ENCODE data around the gene SPANXD.
"Not testable (repeated sequence)": the region's sequence is repeated elsewhere in the genome, so short reads cannot be mapped to it uniquely, and the experiment has no call there.

SPANXD gene

GRCh38 chrX:141698639-141699038, at the start of gene SPANXD:
TSS of gene SPANXD (minus strand) at chrX:141698739. CDS start at chrX:141698405, 334 bp downstream.
- FAIRE-seq; DNase-seq (ENCODE audit: insufficient read length, low spot score): not testable (repeated sequence)

DNA sequence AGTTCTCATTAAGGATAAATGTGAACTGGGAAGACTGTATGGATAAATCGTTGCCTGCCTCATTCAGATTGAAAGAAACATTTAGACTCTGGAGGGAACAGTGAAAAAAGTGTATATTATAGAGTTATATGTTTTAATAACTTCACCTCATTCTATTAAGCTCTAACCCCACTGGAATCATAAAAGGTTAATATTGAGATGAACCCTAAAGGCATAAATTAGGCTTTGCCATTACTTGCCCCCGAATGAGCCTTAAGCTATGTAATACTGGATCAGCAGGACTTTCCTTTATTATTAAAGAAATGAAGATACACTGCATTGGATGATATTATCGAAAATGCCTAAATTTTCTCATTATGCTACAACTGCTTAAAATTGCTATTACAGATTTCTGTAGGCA, 44.1 kb upstream of the SPANXD start:
- FAIRE-seq = no peak

DNA sequence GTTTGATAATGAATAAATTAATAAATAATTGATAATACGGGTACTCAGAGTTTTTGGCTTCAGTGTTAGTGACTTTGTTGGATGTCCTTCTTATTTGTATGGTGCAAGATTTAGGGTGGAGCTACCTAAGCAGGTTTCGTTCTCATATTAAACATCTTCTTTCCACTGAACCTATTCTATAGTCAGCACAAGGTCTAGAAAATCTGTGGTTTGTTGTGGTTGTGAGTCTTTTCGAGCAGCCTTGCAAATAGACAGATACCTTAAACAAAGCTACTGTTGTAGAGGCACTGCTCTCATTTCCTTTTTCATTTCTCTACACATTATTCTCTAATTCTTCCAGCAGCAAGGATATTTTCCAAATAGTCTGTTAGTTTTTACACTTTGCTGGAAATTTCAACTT, 38.1 kb upstream of the SPANXD start:
- FAIRE-seq (no peak), DNase-seq (ENCODE audit: insufficient read length, low spot score) (no peak)
- TF ChIP-seq, protein P1, sequence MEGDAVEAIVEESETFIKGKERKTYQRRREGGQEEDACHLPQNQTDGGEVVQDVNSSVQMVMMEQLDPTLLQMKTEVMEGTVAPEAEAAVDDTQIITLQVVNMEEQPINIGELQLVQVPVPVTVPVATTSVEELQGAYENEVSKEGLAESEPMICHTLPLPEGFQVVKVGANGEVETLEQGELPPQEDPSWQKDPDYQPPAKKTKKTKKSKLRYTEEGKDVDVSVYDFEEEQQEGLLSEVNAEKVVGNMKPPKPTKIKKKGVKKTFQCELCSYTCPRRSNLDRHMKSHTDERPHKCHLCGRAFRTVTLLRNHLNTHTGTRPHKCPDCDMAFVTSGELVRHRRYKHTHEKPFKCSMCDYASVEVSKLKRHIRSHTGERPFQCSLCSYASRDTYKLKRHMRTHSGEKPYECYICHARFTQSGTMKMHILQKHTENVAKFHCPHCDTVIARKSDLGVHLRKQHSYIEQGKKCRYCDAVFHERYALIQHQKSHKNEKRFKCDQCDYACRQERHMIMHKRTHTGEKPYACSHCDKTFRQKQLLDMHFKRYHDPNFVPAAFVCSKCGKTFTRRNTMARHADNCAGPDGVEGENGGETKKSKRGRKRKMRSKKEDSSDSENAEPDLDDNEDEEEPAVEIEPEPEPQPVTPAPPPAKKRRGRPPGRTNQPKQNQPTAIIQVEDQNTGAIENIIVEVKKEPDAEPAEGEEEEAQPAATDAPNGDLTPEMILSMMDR (IDR thresholded peaks at IDR 0.05; ENCODE audit: insufficient read depth, missing control alignments) = no peak

More for the DNA sequence above, 44.1 kb upstream of the SPANXD start:
- DNase-seq (ENCODE audit: insufficient read length, low spot score) = no peak
- TF ChIP-seq, protein P1 (IDR thresholded peaks at IDR 0.05; ENCODE audit: insufficient read depth, missing control alignments) = no peak

DNA sequence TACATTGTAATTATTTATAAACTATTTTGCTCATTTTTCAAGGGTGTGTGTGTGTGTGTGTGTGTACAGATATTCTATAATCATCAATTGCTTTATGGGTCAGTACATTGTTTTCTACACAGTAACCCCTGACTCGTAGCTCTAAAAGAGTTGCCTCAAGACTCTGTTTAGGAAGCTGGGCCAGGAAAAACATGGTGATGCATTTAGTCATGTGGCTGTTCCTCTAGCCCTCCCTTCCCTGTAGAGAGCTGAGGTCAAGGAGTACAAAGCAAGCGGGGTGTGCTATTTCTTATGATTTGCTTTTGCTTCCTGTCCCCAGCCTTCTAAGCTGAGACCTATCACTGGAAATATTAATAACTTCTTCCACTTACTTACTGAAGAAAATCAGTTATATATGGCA, 34.8 kb upstream of the SPANXD start:
- FAIRE-seq = no peak
- TF ChIP-seq, protein P1 (IDR thresholded peaks at IDR 0.05; ENCODE audit: insufficient read depth, missing control alignments) = no peak
- DNase-seq (ENCODE audit: insufficient read length, low spot score) = no peak

- TF ChIP-seq, protein P1 (IDR thresholded peaks at IDR 0.05; ENCODE audit: insufficient read depth, missing control alignments) = no peak
- FAIRE-seq = no peak
- DNase-seq (ENCODE audit: insufficient read length, low spot score) = no peak
Observed at GRCh38 chrX:141732031-141732430, 33.5 kb upstream of the SPANXD start.

- TF ChIP-seq, protein P1 (IDR thresholded peaks at IDR 0.05; ENCODE audit: insufficient read depth, missing control alignments) = no peak
- DNase-seq (ENCODE audit: insufficient read length, low spot score) = no peak
- no peak for FAIRE-seq
Observed at GRCh38 chrX:141724186-141724585, 25.6 kb upstream of the SPANXD start.

- DNase-seq (ENCODE audit: insufficient read length, low spot score) (no peak), FAIRE-seq (no peak)
- TF ChIP-seq, protein P1 (IDR thresholded peaks at IDR 0.05; ENCODE audit: insufficient read depth, missing control alignments) = no peak
Observed at GRCh38 chrX:141714680-141715079, 16.1 kb upstream of the SPANXD start.

DNA sequence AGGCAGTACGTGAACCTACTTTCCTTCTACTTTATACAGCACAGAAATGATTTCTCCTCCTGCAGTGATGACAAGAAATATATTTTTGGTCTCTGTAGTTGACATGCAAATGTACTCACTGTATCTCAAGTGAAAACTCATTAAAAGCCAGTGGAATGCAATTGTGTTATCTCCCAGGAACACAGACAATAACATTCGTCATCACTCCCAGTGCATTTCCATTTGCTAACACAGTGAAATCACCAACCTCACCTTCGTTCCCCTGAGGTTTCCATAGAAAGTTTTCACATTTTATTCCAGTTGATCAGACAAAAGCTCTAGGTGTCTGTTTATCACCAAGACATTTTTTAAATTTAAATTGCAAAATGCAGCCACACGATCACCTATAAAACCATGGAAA, 2.5 kb upstream of the SPANXD start:
- TF ChIP-seq, protein P1 (IDR thresholded peaks at IDR 0.05; ENCODE audit: insufficient read depth, missing control alignments) = no peak
- FAIRE-seq (no peak), DNase-seq (ENCODE audit: insufficient read length, low spot score) (no peak)

Measured in D721Med (cell line).